ENCODE results near the gene AGFG2.

DNA sequence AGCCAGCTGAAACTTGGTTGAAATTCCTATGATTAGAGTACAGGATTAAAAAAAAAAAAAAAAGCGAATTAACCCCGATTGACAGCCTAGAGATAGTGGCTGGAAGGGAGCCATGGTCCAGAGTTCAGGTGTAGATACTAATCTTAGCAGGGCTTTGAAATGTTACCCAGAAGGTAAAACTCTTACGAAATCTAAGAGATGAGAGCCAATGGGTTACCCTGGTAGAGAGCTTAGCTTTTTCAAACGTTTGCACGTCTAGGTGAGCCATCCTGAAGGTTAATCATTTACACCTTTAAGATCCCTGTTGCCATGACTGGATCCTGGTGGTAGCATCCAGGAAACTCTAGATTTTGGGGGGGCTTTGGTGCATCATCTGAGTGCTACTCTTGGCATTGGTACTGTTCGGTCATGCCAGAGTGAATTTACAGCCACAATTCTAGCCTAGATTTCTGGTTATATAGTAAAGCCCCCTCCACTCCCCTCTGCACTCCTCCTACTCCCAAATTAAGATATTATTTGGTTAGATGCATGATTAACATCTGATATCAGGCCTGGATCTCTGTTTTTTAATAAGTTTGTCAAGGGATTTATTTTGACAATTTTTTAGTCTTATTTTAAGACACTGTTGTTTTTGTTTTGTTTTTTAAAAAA is 1.2 kb downstream of the AGFG2 start:
- TF ChIP-seq CTCF (IDR thresholded peaks at IDR 0.05; ENCODE audit: low read depth, low read length, poor library complexity, severe bottlenecking) (no peak), EZH2phosphoT487 (IDR thresholded peaks at IDR 0.05; ENCODE audit: borderline replicate concordance, low read length) (no peak)

All from DOHH2 (cell line).